Testis (tissue), 3 donors: ENCODE results near the gene ATP12A. TPM values are rescaled to one million over a fixed set of nuclear protein-coding genes. Genes with fewer than 3 reads are reported as not detected.

Source experiments
- DNase-seq: peaks from one replicate; pipeline ENCODE4 v3.0.0-alpha.2; 2019
- H3K27ac ChIP-seq, 2 donors: fragments of 200-600 bp; sonication (generic); one replicate each; pipeline ENCODE4 v1.5.1; 2019
- H3K27me3 ChIP-seq: fragments of 200-600 bp; sonication (generic); one replicate; pipeline ENCODE4 v1.5.1; 2019
- H3K36me3 ChIP-seq: fragments of 200-600 bp; sonication (generic); one replicate; pipeline ENCODE4 v1.5.1; 2017; ENCODE audit warnings: low read depth; ENCODE audit errors: missing control alignments
- H3K4me1 ChIP-seq: fragments of 200-600 bp; sonication (generic); one replicate; pipeline ENCODE4 v1.5.1; 2019
- H3K4me3 ChIP-seq, 2 donors: fragments of 200-600 bp; sonication (generic); one replicate each; pipeline ENCODE4 v1.5.1; 2017 to 2019
- H3K9me3 ChIP-seq: fragments of 200-600 bp; sonication (generic); one replicate; pipeline ENCODE4 v1.5.1; 2017
- CTCF ChIP-seq, 3 experiments: fragments of 450-650 bp in 2 of 3; fragments of 200-600 bp in 1 of 3; sonication (generic) in 1 of 3; IDR thresholded peaks; one replicate each; pipeline ENCODE4 v1.5.1; 2016 to 2019; ENCODE audit warnings: antibody characterized with exemption in 3 of 3, mild to moderate bottlenecking in 2 of 3, moderate library complexity in 1 of 3
- POLR2A ChIP-seq: fragments of 450-650 bp; IDR thresholded peaks from one replicate; pipeline ENCODE4 v1.6.1; 2017; ENCODE audit warnings: antibody characterized with exemption, mild to moderate bottlenecking, moderate library complexity
- WGBS, 2 donors: methylation state at CpG; one replicate each; pipeline ENCODE4 v1.1.5; 2018; 5-methylcytosine and 5-hydroxymethylcytosine counted together
- intact Hi-C: fragments of 100-400 bp; cut with DNase I; formaldehyde crosslinking; loops from one replicate; pipeline ENCODE4 v1.15.1; 2023; ENCODE audit warnings: low total_unique reads
- polyA plus RNA-seq: library from polyadenylated mRNA; stranded (reverse); fragments of 350-450 nt; fragmentation: Illumina TruSeq; extraction: RNeasy Lipid Tissue Mini Kit (QIAGEN cat#74804); gene quantifications from one replicate; pipeline ENCODE4 v1.2.3, GENCODE V29; 2014; ENCODE audit warnings: low read depth, low replicate concordance; ENCODE audit not compliant: insufficient read depth
- total RNA-seq, 2 donors: library from RNA; depleted of rRNA; stranded (reverse); fragments of >200 nt; gene quantifications; one replicate each; pipeline ENCODE4 v1.2.3, GENCODE V29; 2016

The ATP12A gene
- total and polyA plus RNA-seq, 3 donors from 2014 or later: 0.94 to 1.6 (median 1.2) TPM

- Histone ChIP-seq H3K4me1 (no peaks in the 10 kb centered on the region), H3K27me3 (no peaks in the 10 kb centered on the region), H3K9me3 (no peaks in the 10 kb centered on the region), H3K36me3 (no peaks in the 10 kb centered on the region), H3K4me3 (no peak overlapping the region), H3K27ac (no peak overlapping the region)
- WGBS, 2 donors: 69 to 90% methylated on average over 4 to 12 of the region's 12 CpGs
- DNase-seq: no peak
- TF ChIP-seq CTCF (IDR thresholded peaks at IDR 0.05): no peak
- TF ChIP-seq POLR2A: no peak
- intact Hi-C loops: no loop called here
These were observed 14.7 kb downstream of the ATP12A start for GRCh38 chr13:24694907-24695306.

- intact Hi-C loops: no loop called here
- TF ChIP-seq CTCF (IDR thresholded peaks at IDR 0.05): no peak
- TF ChIP-seq POLR2A: no peak
These were observed 18.5 kb downstream of the ATP12A start for GRCh38 chr13:24698686-24699085.

GRCh38 chr13:24699541-24699940 is 19.3 kb downstream of the ATP12A start:
- WGBS, 2 donors: 90% methylated on average over 5 of the region's 5 CpGs
- H3K27ac ChIP-seq: no peak overlapping the region
- H3K36me3 ChIP-seq: no peaks in the 10 kb centered on the region
- DNase-seq: no peak
- no peaks in the 10 kb centered on the region for H3K9me3 ChIP-seq
- intact Hi-C loops: no loop called here
- TF ChIP-seq CTCF (IDR thresholded peaks at IDR 0.05) (no peak), POLR2A (no peak)
- H3K27me3 ChIP-seq: no peaks in the 10 kb centered on the region
- H3K4me1 ChIP-seq: no peaks in the 10 kb centered on the region
- H3K4me3 ChIP-seq: no peak overlapping the region

More at GRCh38 chr13:24698686-24699085, 18.5 kb downstream of the ATP12A start:
- Histone ChIP-seq H3K4me1 (no peaks in the 10 kb centered on the region), H3K27ac (no peak overlapping the region), H3K9me3 (no peaks in the 10 kb centered on the region), H3K4me3 (no peak overlapping the region), H3K27me3 (no peaks in the 10 kb centered on the region), H3K36me3 (no peaks in the 10 kb centered on the region)
- no peak for DNase-seq
- WGBS, 2 donors: 94% methylated on average over 8 to 12 of the region's 12 CpGs

DNA sequence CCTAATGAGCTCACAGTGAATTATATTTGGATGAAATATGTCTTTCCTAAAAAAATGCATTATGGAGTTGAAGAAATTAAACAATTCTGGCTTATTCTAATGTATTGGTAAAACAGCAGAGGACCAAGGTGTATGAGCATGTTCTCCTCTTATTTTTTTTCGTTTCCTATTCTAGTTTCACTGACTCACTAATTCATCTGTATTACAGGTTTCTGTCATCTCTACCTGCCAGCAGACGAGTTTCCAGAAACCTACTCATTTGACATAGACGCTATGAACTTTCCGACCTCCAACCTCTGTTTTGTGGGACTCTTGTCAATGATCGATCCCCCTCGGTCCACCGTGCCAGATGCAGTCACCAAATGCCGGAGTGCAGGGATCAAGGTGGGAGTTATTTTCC is 20.3 kb downstream of the ATP12A start:
- TF ChIP-seq CTCF (IDR thresholded peaks at IDR 0.05) (no peak), POLR2A (no peak)
- H3K4me3 ChIP-seq: no peak overlapping the region
- H3K27ac ChIP-seq: no peak overlapping the region
- intact Hi-C loops: no loop called here
- no peaks in the 10 kb centered on the region for H3K9me3 ChIP-seq
- DNase-seq: no peak
- 89 to 93% methylated on average over 8 of the region's 8 CpGs for WGBS, 2 donors
- no peaks in the 10 kb centered on the region for H3K4me1 ChIP-seq
- H3K36me3 ChIP-seq: no peaks in the 10 kb centered on the region
- H3K27me3 ChIP-seq: no peaks in the 10 kb centered on the region

DNA sequence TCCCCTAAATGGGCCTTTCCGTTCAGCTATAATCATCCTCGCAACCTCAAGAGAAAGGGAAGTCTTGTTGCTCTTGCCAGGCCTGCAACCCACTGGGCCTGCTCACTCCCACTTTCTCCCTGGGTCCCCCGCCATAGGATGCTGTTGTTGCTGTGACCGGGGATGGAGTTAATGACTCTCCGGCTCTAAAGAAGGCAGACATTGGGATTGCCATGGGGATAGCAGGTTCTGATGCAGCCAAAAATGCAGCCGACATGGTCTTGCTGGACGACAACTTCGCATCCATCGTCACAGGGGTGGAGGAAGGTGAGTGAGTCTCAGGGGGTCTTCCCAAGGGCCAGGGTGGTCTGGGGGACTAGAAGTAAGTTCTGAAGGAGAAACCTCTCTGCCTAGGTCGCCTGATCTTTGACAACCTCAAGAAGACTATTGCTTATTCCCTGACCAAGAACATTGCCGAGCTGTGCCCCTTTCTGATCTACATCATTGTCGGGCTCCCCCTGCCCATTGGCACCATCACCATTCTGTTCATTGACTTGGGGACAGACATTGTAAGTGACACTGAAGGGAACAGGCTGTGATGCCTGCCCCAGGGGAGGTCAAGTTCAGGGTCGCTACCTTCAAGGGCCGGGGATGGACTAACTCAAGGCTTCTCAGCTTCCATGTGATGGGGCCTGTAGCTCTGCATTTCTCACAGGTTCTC is 26.8 kb downstream of the ATP12A start:
- H3K27ac ChIP-seq: no peak overlapping the region
- no peaks in the 10 kb centered on the region for H3K27me3 ChIP-seq
- no peaks in the 10 kb centered on the region for H3K9me3 ChIP-seq
- intact Hi-C loops: no loop called here
- 89 to 90% methylated on average over 14 of the region's 14 CpGs for WGBS, 2 donors
- no peaks in the 10 kb centered on the region for H3K36me3 ChIP-seq
- H3K4me1 ChIP-seq: no peaks in the 10 kb centered on the region
- no peak for TF ChIP-seq POLR2A
- DNase-seq: no peak
- no peak overlapping the region for H3K4me3 ChIP-seq
